ENCODE data around the gene CNTNAP2.

DNA sequence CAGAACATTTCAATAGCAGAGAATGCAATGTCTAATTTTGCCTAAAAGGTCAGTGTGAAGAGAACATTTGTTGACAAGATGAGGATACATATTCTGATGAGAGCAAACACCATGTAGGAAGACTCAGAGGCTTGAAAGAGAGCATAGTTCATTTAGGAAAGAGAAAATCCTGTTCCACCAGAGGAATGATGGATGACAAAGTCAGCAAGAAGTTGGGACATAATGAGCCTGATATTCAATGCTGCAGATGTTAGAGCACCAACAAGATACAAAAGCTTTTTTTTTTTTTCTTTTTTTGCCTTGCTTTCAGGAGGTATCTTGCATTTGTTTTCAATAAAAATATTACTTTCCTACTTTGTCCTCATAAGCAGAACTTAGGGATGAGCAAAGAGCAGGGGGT is 1522.0 kb downstream of the CNTNAP2 start:
- TF ChIP-seq, protein P1, sequence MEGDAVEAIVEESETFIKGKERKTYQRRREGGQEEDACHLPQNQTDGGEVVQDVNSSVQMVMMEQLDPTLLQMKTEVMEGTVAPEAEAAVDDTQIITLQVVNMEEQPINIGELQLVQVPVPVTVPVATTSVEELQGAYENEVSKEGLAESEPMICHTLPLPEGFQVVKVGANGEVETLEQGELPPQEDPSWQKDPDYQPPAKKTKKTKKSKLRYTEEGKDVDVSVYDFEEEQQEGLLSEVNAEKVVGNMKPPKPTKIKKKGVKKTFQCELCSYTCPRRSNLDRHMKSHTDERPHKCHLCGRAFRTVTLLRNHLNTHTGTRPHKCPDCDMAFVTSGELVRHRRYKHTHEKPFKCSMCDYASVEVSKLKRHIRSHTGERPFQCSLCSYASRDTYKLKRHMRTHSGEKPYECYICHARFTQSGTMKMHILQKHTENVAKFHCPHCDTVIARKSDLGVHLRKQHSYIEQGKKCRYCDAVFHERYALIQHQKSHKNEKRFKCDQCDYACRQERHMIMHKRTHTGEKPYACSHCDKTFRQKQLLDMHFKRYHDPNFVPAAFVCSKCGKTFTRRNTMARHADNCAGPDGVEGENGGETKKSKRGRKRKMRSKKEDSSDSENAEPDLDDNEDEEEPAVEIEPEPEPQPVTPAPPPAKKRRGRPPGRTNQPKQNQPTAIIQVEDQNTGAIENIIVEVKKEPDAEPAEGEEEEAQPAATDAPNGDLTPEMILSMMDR (IDR thresholded peaks at IDR 0.05 in 4 of 5, conservative IDR thresholded peaks at IDR 0.05 in 1 of 5): no peak
- no peak for TF ChIP-seq POLR2A (IDR thresholded peaks at IDR 0.05)

Data from gastrocnemius medialis (tissue), 4 donors.